ENCODE data around the gene ADISSP. TPM values are rescaled to one million over a fixed set of nuclear protein-coding genes. Genes with fewer than 3 reads are reported as not detected.

The ADISSP gene
- total RNA-seq, 1 donor from 2014 or later, result 37.3 TPM

GRCh38 chr20:3740615-3741301 lies 26.8 kb downstream of the ADISSP start:
- intact Hi-C loops (cut with micrococcal nuclease), result no loop called here

GRCh38 chr20:3739926-3740451 lies 27.6 kb downstream of the ADISSP start:
- intact Hi-C loops (cut with micrococcal nuclease), result no loop called here

GRCh38 chr20:3739054-3739925 lies 28.3 kb downstream of the ADISSP start:
- intact Hi-C loops (cut with micrococcal nuclease), result no loop called here

GRCh38 chr20:3738111-3739053 lies 29.2 kb downstream of the ADISSP start:
- intact Hi-C loops (cut with micrococcal nuclease), result no loop called here

GRCh38 chr20:3735768-3736167 lies 31.8 kb downstream of the ADISSP start:
- intact Hi-C loops (cut with micrococcal nuclease), result no loop called here

- intact Hi-C loops (cut with micrococcal nuclease), result no loop called here
Measured at GRCh38 chr20:3734111-3734843, 33.3 kb downstream of the ADISSP start.

GRCh38 chr20:3733119-3733995 lies 34.2 kb downstream of the ADISSP start:
- intact Hi-C loops (cut with micrococcal nuclease), result no loop called here

- intact Hi-C loops (cut with micrococcal nuclease), result no loop called here
Measured at GRCh38 chr20:3732327-3733118, 35.0 kb downstream of the ADISSP start, which contains the start of gene HSPA12B. TSS of gene HSPA12B (plus strand) at chr20:3732685. CDS start at chr20:3738675, 5,990 bp downstream.

GRCh38 chr20:3731944-3732326 lies 35.6 kb downstream of the ADISSP start:
- intact Hi-C loops (cut with micrococcal nuclease), result no loop called here

GRCh38 chr20:3730803-3731672 lies 36.5 kb downstream of the ADISSP start:
- intact Hi-C loops (cut with micrococcal nuclease), result no loop called here

GRCh38 chr20:3729811-3730540 lies 37.6 kb downstream of the ADISSP start:
- intact Hi-C loops (cut with micrococcal nuclease), result no loop called here

- intact Hi-C loops (cut with micrococcal nuclease), result no loop called here
Measured at GRCh38 chr20:3729378-3729777, 38.2 kb downstream of the ADISSP start.

- intact Hi-C loops (cut with micrococcal nuclease), result no loop called here
Measured at GRCh38 chr20:3728876-3729275, 38.7 kb downstream of the ADISSP start.

- intact Hi-C loops (cut with micrococcal nuclease), result no loop called here
Measured at GRCh38 chr20:3728354-3728753, 39.2 kb downstream of the ADISSP start.

GRCh38 chr20:3727401-3728021 lies 40.0 kb downstream of the ADISSP start:
- intact Hi-C loops (cut with micrococcal nuclease), result no loop called here

GRCh38 chr20:3724356-3724755 lies 43.2 kb downstream of the ADISSP start:
- intact Hi-C loops (cut with micrococcal nuclease), result no loop called here

GRCh38 chr20:3723284-3723683 lies 44.3 kb downstream of the ADISSP start:
- intact Hi-C loops (cut with micrococcal nuclease), result no loop called here
